OCI-LY1 (cell line): Measurements from ENCODE around the gene CD83.

Experiments used
- EZH2 ChIP-seq: fragments of 200-600 bp; sonication (generic), shearing (Covaris generic); IDR thresholded peaks from 2 replicates; pipeline ENCODE4 v1.8.0; 2017; ENCODE audit warnings: borderline replicate concordance, mixed run types, mild to moderate bottlenecking, antibody characterized with exemption, low read length, moderate library complexity, mixed read lengths
- TF ChIP-seq, protein P1 (sequence below): fragments of 200-600 bp; sonication (generic), shearing (Covaris generic); IDR thresholded peaks from 2 replicates; pipeline ENCODE4 v1.5.1; 2017; ENCODE audit warnings: mild to moderate bottlenecking, antibody characterized with exemption, low read length, moderate library complexity, mixed read lengths

GRCh38 chr6:14100138-14100537 lies 17.4 kb upstream of the CD83 start:
- TF ChIP-seq, protein P1, sequence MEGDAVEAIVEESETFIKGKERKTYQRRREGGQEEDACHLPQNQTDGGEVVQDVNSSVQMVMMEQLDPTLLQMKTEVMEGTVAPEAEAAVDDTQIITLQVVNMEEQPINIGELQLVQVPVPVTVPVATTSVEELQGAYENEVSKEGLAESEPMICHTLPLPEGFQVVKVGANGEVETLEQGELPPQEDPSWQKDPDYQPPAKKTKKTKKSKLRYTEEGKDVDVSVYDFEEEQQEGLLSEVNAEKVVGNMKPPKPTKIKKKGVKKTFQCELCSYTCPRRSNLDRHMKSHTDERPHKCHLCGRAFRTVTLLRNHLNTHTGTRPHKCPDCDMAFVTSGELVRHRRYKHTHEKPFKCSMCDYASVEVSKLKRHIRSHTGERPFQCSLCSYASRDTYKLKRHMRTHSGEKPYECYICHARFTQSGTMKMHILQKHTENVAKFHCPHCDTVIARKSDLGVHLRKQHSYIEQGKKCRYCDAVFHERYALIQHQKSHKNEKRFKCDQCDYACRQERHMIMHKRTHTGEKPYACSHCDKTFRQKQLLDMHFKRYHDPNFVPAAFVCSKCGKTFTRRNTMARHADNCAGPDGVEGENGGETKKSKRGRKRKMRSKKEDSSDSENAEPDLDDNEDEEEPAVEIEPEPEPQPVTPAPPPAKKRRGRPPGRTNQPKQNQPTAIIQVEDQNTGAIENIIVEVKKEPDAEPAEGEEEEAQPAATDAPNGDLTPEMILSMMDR, result no peak
- TF ChIP-seq EZH2, result no peak
